GM18519 (cell line): Measurements from ENCODE around the gene OR10H5.
"Not testable (repeated sequence)": the region's sequence is repeated elsewhere in the genome, so short reads cannot be mapped to it uniquely, and the experiment has no call there.

Experiments
- ATAC-seq: cut with Tn5 transposase; IDR thresholded peaks from one replicate; pipeline ENCODE4 v1.9.1; 2021; ENCODE audit warnings: mild to moderate bottlenecking, moderate library complexity; ENCODE audit not compliant: unreplicated experiment, low FRiP score

Gene OR10H5

GRCh38 chr19:15787611-15788155 is at the start of gene OR10H5:
TSS of gene OR10H5 (plus strand) at chr19:15787661. CDS start at chr19:15794049, 6,388 bp downstream.
- ATAC-seq: no peak

GRCh38 chr19:15737722-15738121 is 49.7 kb upstream of the OR10H5 start, which contains the start of gene OR10H3:
TSS of gene OR10H3 (plus strand) at chr19:15737985. CDS start at chr19:15741393, 3,408 bp downstream.
- ATAC-seq: no peak

GRCh38 chr19:15740785-15741184 is 46.7 kb upstream of the OR10H5 start:
- ATAC-seq: no peak

GRCh38 chr19:15748239-15748638 is 39.2 kb upstream of the OR10H5 start:
- ATAC-seq: no peak

GRCh38 chr19:15758379-15758778 is 29.1 kb upstream of the OR10H5 start:
- no peak for ATAC-seq

GRCh38 chr19:15759962-15760565 is 27.4 kb upstream of the OR10H5 start:
- ATAC-seq: no peak

GRCh38 chr19:15769586-15769985 is 17.9 kb upstream of the OR10H5 start:
- no peak for ATAC-seq

GRCh38 chr19:15774159-15774558 is 13.3 kb upstream of the OR10H5 start:
- ATAC-seq: not testable (repeated sequence)

GRCh38 chr19:15775249-15775648 is 12.2 kb upstream of the OR10H5 start:
- no peak for ATAC-seq

- no peak for ATAC-seq
Observed at GRCh38 chr19:15776264-15776663, 11.2 kb upstream of the OR10H5 start.

- ATAC-seq: no peak
Observed at GRCh38 chr19:15776991-15777970, 10.2 kb upstream of the OR10H5 start.

GRCh38 chr19:15779756-15780476 is 7.5 kb upstream of the OR10H5 start:
- ATAC-seq: no peak

- ATAC-seq: no peak
Observed at GRCh38 chr19:15780610-15781418, 6.6 kb upstream of the OR10H5 start.

GRCh38 chr19:15781661-15782060 is 5.8 kb upstream of the OR10H5 start:
- ATAC-seq: no peak

- no peak for ATAC-seq
Observed at GRCh38 chr19:15782211-15782610, 5.2 kb upstream of the OR10H5 start.

- not testable (repeated sequence) for ATAC-seq
Observed at GRCh38 chr19:15782896-15783295, 4.6 kb upstream of the OR10H5 start.

GRCh38 chr19:15788594-15789270 is 1.3 kb downstream of the OR10H5 start:
- ATAC-seq: no peak

GRCh38 chr19:15790096-15790495 is 2.6 kb downstream of the OR10H5 start:
- no peak for ATAC-seq

- ATAC-seq: not testable (repeated sequence)
Observed at GRCh38 chr19:15794279-15794678, 6.8 kb downstream of the OR10H5 start.
